Measurements from ENCODE around the gene LMBR1.
A peak's percentile ranks its signal among the peaks of the same experiment; 100 is the strongest.
"Not testable (repeated sequence)": the region's sequence is repeated elsewhere in the genome, so short reads cannot be mapped to it uniquely, and the experiment has no call there.

LMBR1 gene

GRCh38 chr7:156892821-156893706, at the start of gene LMBR1:
Gene LMBR1 (minus strand): TSS chr7:156893183. CDS start chr7:156892993, 190 bp downstream.
- peak; percentile 63 for DNase-seq (ENCODE audit: low read depth)

GRCh38 chr7:156942708-156943090, 49.7 kb upstream of the LMBR1 start:
- no peak for DNase-seq (ENCODE audit: low read depth)

- no peak for DNase-seq (ENCODE audit: low read depth)
These were observed 48.6 kb upstream of the LMBR1 start for GRCh38 chr7:156941393-156942182.

GRCh38 chr7:156940421-156941122, 47.6 kb upstream of the LMBR1 start:
- DNase-seq (ENCODE audit: low read depth) = no peak

GRCh38 chr7:156936766-156937165, 43.8 kb upstream of the LMBR1 start:
- not testable (repeated sequence) for DNase-seq (ENCODE audit: low read depth)

GRCh38 chr7:156935250-156935649, 42.3 kb upstream of the LMBR1 start:
- no peak for DNase-seq (ENCODE audit: low read depth)

- no peak for DNase-seq (ENCODE audit: low read depth)
These were observed 39.0 kb upstream of the LMBR1 start for GRCh38 chr7:156932006-156932405.

- DNase-seq (ENCODE audit: low read depth) = no peak
These were observed 37.0 kb upstream of the LMBR1 start for GRCh38 chr7:156929789-156930539.

- no peak for DNase-seq (ENCODE audit: low read depth)
These were observed 35.4 kb upstream of the LMBR1 start for GRCh38 chr7:156928406-156928747.

GRCh38 chr7:156927571-156928405, 34.8 kb upstream of the LMBR1 start:
- no peak for DNase-seq (ENCODE audit: low read depth)

GRCh38 chr7:156925821-156926220, 32.8 kb upstream of the LMBR1 start:
- not testable (repeated sequence) for DNase-seq (ENCODE audit: low read depth)

- DNase-seq (ENCODE audit: low read depth) = not testable (repeated sequence)
These were observed 29.3 kb upstream of the LMBR1 start for GRCh38 chr7:156922304-156922703.

- not testable (repeated sequence) for DNase-seq (ENCODE audit: low read depth)
These were observed 27.7 kb upstream of the LMBR1 start for GRCh38 chr7:156920487-156921373.

GRCh38 chr7:156920076-156920475, 27.1 kb upstream of the LMBR1 start:
- no peak for DNase-seq (ENCODE audit: low read depth)

GRCh38 chr7:156919132-156919713, 26.2 kb upstream of the LMBR1 start:
- DNase-seq (ENCODE audit: low read depth) = no peak

GRCh38 chr7:156918635-156919034, 25.7 kb upstream of the LMBR1 start:
- no peak for DNase-seq (ENCODE audit: low read depth)

- DNase-seq (ENCODE audit: low read depth) = not testable (repeated sequence)
These were observed 16.7 kb upstream of the LMBR1 start for GRCh38 chr7:156909574-156910252.

- no peak for DNase-seq (ENCODE audit: low read depth)
These were observed 14.7 kb upstream of the LMBR1 start for GRCh38 chr7:156907656-156908055.

- no peak for DNase-seq (ENCODE audit: low read depth)
These were observed 13.2 kb upstream of the LMBR1 start for GRCh38 chr7:156906200-156906649.

Measured in non-pigmented ciliary epithelial cell (primary cell).